Subcutaneous abdominal adipose tissue (tissue), 5 donors: ENCODE data around the gene NOC4L.

Experiments used
- H3K27ac ChIP-seq: one replicate; pipeline ENCODE4 v1.7.0; 2013; ENCODE audit warnings: low read depth, mild to moderate bottlenecking, inconsistent platforms, low read length, moderate library complexity
- H3K27me3 ChIP-seq, 5 donors: one replicate each; pipeline ENCODE4 v1.7.0; 2013; ENCODE audit warnings: low read length in 5 of 5, inconsistent platforms in 1 of 5; ENCODE audit not compliant: control insufficient read depth in 5 of 5, insufficient read depth in 4 of 5
- H3K36me3 ChIP-seq, 5 donors: one replicate each; pipeline ENCODE4 v1.7.0; 2013; ENCODE audit warnings: low read length in 5 of 5; ENCODE audit not compliant: control insufficient read depth in 5 of 5, insufficient read depth in 5 of 5
- H3K4me1 ChIP-seq, 5 donors: one replicate each; pipeline ENCODE4 v1.7.0; 2013; ENCODE audit warnings: low read length in 5 of 5, mild to moderate bottlenecking in 3 of 5, moderate library complexity in 1 of 5; ENCODE audit not compliant: control insufficient read depth in 5 of 5, insufficient read depth in 5 of 5
- H3K4me3 ChIP-seq, 5 donors: one replicate each; pipeline ENCODE4 v1.7.0; 2013; ENCODE audit warnings: low read length in 5 of 5, low read depth in 1 of 5
- H3K9ac ChIP-seq, 5 donors: one replicate each; pipeline ENCODE4 v1.7.0; 2013; ENCODE audit warnings: low read length in 5 of 5, mild to moderate bottlenecking in 4 of 5, moderate library complexity in 3 of 5
- H3K9me3 ChIP-seq, 5 donors: one replicate each; pipeline ENCODE4 v1.7.0; 2013; ENCODE audit warnings: low read length in 5 of 5; ENCODE audit not compliant: control insufficient read depth in 5 of 5
- donor health status: healthy.
- donor health status: healthy.
- donor health status: healthy.
- donor health status: healthy.
- donor health status: healthy.

Gene NOC4L

GRCh38 chr12:132123970-132124765 is 20.1 kb upstream of the NOC4L start:
- H3K9ac ChIP-seq: no peak overlapping the region
- no peaks in the 10 kb centered on the region for H3K4me1 ChIP-seq
- no peak overlapping the region for H3K27ac ChIP-seq
- peaks cover 0 to 2% (median 0%) of the 10 kb centered on the region in 5 donors for H3K9me3 ChIP-seq
- peaks cover 8 to 83% (median 66%) of the 10 kb centered on the region in 5 donors for H3K36me3 ChIP-seq
- H3K27me3 ChIP-seq: no peaks in the 10 kb centered on the region
- H3K4me3 ChIP-seq: no peak overlapping the region

GRCh38 chr12:132124766-132125425 is 19.4 kb upstream of the NOC4L start:
- Histone ChIP-seq H3K36me3 (peaks cover 8 to 84% (median 66%) of the 10 kb centered on the region in 5 donors), H3K9me3 (peaks cover 0 to 2% (median 0%) of the 10 kb centered on the region in 5 donors), H3K4me3 (no peak overlapping the region), H3K4me1 (no peaks in the 10 kb centered on the region), H3K27ac (no peak overlapping the region), H3K27me3 (no peaks in the 10 kb centered on the region), H3K9ac (no peak overlapping the region)

GRCh38 chr12:132125736-132126135 is 18.5 kb upstream of the NOC4L start:
- no peak overlapping the region for H3K4me3 ChIP-seq
- H3K27ac ChIP-seq: no peak overlapping the region
- no peaks in the 10 kb centered on the region for H3K4me1 ChIP-seq
- H3K27me3 ChIP-seq: no peaks in the 10 kb centered on the region
- H3K9ac ChIP-seq: no peak overlapping the region
- peaks cover 8 to 83% (median 64%) of the 10 kb centered on the region in 5 donors for H3K36me3 ChIP-seq
- peaks cover 0 to 2% (median 0%) of the 10 kb centered on the region in 5 donors for H3K9me3 ChIP-seq

GRCh38 chr12:132127041-132127440 is 17.2 kb upstream of the NOC4L start:
- Histone ChIP-seq H3K9me3 (peaks cover 0 to 2% (median 0%) of the 10 kb centered on the region in 5 donors), H3K4me3 (no peak overlapping the region), H3K27me3 (no peaks in the 10 kb centered on the region), H3K36me3 (peaks cover 5 to 71% (median 50%) of the 10 kb centered on the region in 5 donors), H3K4me1 (no peaks in the 10 kb centered on the region), H3K27ac (no peak overlapping the region), H3K9ac (no peak overlapping the region)

- no peaks in the 10 kb centered on the region for H3K27me3 ChIP-seq
- H3K4me1 ChIP-seq: no peaks in the 10 kb centered on the region
- H3K4me3 ChIP-seq: no peak overlapping the region
- peaks cover 5 to 58% (median 44%) of the 10 kb centered on the region in 5 donors for H3K36me3 ChIP-seq
- H3K9me3 ChIP-seq: peaks cover 0 to 2% (median 0%) of the 10 kb centered on the region in 5 donors
- no peak overlapping the region for H3K27ac ChIP-seq
- H3K9ac ChIP-seq: no peak overlapping the region
Observed at GRCh38 chr12:132129007-132129406, 15.2 kb upstream of the NOC4L start.

- Histone ChIP-seq H3K4me3 (no peak overlapping the region), H3K4me1 (no peaks in the 10 kb centered on the region), H3K27me3 (no peaks in the 10 kb centered on the region), H3K27ac (no peak overlapping the region), H3K9ac (no peak overlapping the region), H3K9me3 (peaks cover 0 to 2% (median 0%) of the 10 kb centered on the region in 5 donors), H3K36me3 (peaks cover 5 to 41% (median 27%) of the 10 kb centered on the region in 5 donors)
Observed at GRCh38 chr12:132130690-132131089, 13.6 kb upstream of the NOC4L start.

- Histone ChIP-seq H3K4me3 (no peak overlapping the region), H3K9me3 (peaks cover 0 to 2% (median 0%) of the 10 kb centered on the region in 5 donors), H3K9ac (no peak overlapping the region), H3K27ac (no peak overlapping the region), H3K27me3 (no peaks in the 10 kb centered on the region), H3K36me3 (peaks cover 1 to 36% (median 22%) of the 10 kb centered on the region in 5 donors), H3K4me1 (no peaks in the 10 kb centered on the region)
Observed at GRCh38 chr12:132131229-132131628, 13.0 kb upstream of the NOC4L start.

- Histone ChIP-seq H3K9me3 (peaks cover 0 to 2% (median 0%) of the 10 kb centered on the region in 5 donors), H3K4me3 (no peak overlapping the region), H3K27me3 (no peaks in the 10 kb centered on the region), H3K27ac (no peak overlapping the region), H3K4me1 (no peaks in the 10 kb centered on the region), H3K36me3 (peaks cover 0 to 28% (median 15%) of the 10 kb centered on the region in 5 donors), H3K9ac (no peak overlapping the region)
Observed at GRCh38 chr12:132131952-132132351, 12.3 kb upstream of the NOC4L start.

GRCh38 chr12:132132609-132133430 is 11.4 kb upstream of the NOC4L start:
- no peak overlapping the region for H3K4me3 ChIP-seq
- no peaks in the 10 kb centered on the region for H3K4me1 ChIP-seq
- H3K36me3 ChIP-seq: peaks cover 0 to 20% (median 7%) of the 10 kb centered on the region in 5 donors
- H3K27ac ChIP-seq: no peak overlapping the region
- H3K9ac ChIP-seq: no peak overlapping the region
- no peaks in the 10 kb centered on the region for H3K27me3 ChIP-seq
- peaks cover 0 to 2% (median 0%) of the 10 kb centered on the region in 5 donors for H3K9me3 ChIP-seq
